ENCODE data around the gene KBTBD4.
A peak's percentile ranks its signal among the peaks of the same experiment; 100 is the strongest.

The KBTBD4 gene

DNA sequence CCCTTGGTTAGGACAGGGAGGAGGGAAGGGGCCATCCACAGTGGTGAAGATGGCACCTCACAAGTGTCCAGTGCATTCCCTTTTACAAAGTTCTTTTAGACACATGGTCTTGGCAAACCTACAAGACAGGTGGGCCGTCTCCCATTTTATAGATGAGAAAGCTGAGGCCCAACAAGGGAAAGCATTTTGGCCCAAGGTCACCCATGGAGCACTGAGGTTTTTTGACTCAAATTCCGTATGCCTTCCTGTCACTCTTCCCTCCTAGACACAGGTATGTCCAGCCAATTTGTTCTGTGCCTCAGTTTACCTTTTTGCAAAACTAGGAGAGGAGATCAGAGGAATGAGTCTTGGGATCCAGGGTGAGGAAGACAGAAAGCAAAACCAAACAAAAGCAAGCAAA is 14.2 kb upstream of the KBTBD4 start:
- Histone ChIP-seq H3K4me2 (peak overlapping the region; percentile 82), H3K4me3 (no peak overlapping the region; the same call in 1 of the 2 replicates), H3K36me3 (peaks cover 15% of the 10 kb centered on the region; the same call in 1 of the 2 replicates), H3K9ac (no peak overlapping the region), H3K4me1 (peaks cover 49% of the 10 kb centered on the region), H3K9me3 (no peaks in the 10 kb centered on the region), H4K20me1 (0 out of 2 replicates have a peak, but pooled peaks cover 4% of the 10 kb centered on the region), H3K27ac (no peak overlapping the region), H3K27me3 (peaks cover 46% of the 10 kb centered on the region)
- no peak for TF ChIP-seq Cebpa-rat (IDR thresholded peaks at IDR 0.05)

DNA sequence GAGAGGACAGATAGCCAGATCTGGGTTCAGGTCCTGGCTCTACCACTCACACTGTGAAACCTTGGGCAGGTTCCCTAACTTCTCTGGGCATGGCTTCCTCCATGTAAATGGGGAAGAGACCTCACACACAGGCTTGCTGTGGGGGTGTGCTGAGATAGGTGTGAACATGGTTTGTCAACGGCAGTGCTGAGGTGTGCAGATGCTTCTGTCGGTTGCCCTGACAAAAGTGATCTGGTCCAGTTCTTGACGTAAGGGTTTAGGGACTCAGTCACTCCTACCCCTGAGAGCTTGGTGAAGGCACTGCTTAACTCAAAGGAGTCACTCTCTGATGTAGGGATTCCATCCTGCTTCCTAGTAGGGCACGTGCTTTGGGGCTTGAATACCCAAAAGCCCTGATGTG is 13.5 kb upstream of the KBTBD4 start:
- Histone ChIP-seq H3K9me3 (no peaks in the 10 kb centered on the region), H3K4me2 (peak overlapping the region; percentile 82), H3K4me3 (peak overlapping the region; percentile 7), H3K9ac (no peak overlapping the region), H3K36me3 (peaks cover 15% of the 10 kb centered on the region; the same call in 1 of the 2 replicates), H3K4me1 (peaks cover 56% of the 10 kb centered on the region), H3K27ac (peak overlapping the region; percentile 57; the same call in 1 of the 2 replicates), H3K27me3 (peaks cover 46% of the 10 kb centered on the region), H4K20me1 (0 out of 2 replicates have a peak, but pooled peaks cover 4% of the 10 kb centered on the region)
- TF ChIP-seq Cebpa-rat (IDR thresholded peaks at IDR 0.05), result no peak

GRCh38 chr11:47591764-47592163 is 13.0 kb upstream of the KBTBD4 start:
- peak overlapping the region; percentile 82 for H3K4me2 ChIP-seq

GRCh38 chr11:47589977-47590861 is 11.4 kb upstream of the KBTBD4 start:
- TF ChIP-seq Cebpa-rat (IDR thresholded peaks at IDR 0.05), result no peak
- H3K36me3 ChIP-seq, result peaks cover 31% of the 10 kb centered on the region
- H4K20me1 ChIP-seq, result 0 out of 2 replicates have a peak, but pooled peaks cover 2% of the 10 kb centered on the region
- peaks cover 56% of the 10 kb centered on the region for H3K4me1 ChIP-seq
- H3K4me2 ChIP-seq, result peak overlapping the region; percentile 82
- H3K27ac ChIP-seq, result peak overlapping the region; percentile 57; the same call in 1 of the 2 replicates
- H3K27me3 ChIP-seq, result peaks cover 36% of the 10 kb centered on the region
- H3K9me3 ChIP-seq, result no peaks in the 10 kb centered on the region
- H3K9ac ChIP-seq, result no peak overlapping the region
- no peak overlapping the region for H3K4me3 ChIP-seq

More at GRCh38 chr11:47591764-47592163, 13.0 kb upstream of the KBTBD4 start:
- peaks cover 16% of the 10 kb centered on the region; the same call in 1 of the 2 replicates for H3K36me3 ChIP-seq
- H3K4me3 ChIP-seq, result peak overlapping the region; percentile 7
- 0 out of 2 replicates have a peak, but pooled peaks cover 4% of the 10 kb centered on the region for H4K20me1 ChIP-seq
- H3K27me3 ChIP-seq, result peaks cover 46% of the 10 kb centered on the region
- peak overlapping the region; percentile 30; the same call in 1 of the 2 replicates for H3K9ac ChIP-seq
- TF ChIP-seq Cebpa-rat (IDR thresholded peaks at IDR 0.05), result no peak
- peaks cover 56% of the 10 kb centered on the region for H3K4me1 ChIP-seq
- no peaks in the 10 kb centered on the region for H3K9me3 ChIP-seq
- peak overlapping the region; percentile 57 for H3K27ac ChIP-seq

DNA sequence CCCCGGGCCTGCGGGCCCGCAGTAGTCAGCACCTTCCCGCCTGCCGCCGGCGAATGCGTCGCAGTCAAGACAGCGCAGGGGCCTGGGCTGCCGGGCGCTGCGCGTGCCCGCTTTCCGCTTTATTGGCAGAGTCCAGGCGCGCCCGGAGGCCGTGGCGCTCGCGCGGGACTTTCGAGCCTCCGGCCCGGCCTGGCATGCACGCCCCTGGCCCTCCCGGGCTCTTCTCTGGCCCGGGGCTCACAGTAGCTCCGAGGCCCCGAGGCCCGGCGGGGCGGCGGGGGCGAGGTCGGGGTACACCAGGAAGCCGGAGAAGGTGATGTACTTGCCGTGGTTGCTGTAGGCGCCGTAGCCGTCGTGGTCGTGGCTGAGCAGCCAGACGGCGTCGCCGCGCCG is 10.8 kb upstream of the KBTBD4 start:
- Histone ChIP-seq H4K20me1 (no peaks in the 10 kb centered on the region), H3K4me3 (no peak overlapping the region), H3K9me3 (no peaks in the 10 kb centered on the region), H3K4me2 (no peak overlapping the region), H3K36me3 (peaks cover 37% of the 10 kb centered on the region), H3K4me1 (peaks cover 56% of the 10 kb centered on the region), H3K27ac (no peak overlapping the region), H3K9ac (no peak overlapping the region), H3K27me3 (peaks cover 29% of the 10 kb centered on the region)
- no peak for TF ChIP-seq Cebpa-rat (IDR thresholded peaks at IDR 0.05)

DNA sequence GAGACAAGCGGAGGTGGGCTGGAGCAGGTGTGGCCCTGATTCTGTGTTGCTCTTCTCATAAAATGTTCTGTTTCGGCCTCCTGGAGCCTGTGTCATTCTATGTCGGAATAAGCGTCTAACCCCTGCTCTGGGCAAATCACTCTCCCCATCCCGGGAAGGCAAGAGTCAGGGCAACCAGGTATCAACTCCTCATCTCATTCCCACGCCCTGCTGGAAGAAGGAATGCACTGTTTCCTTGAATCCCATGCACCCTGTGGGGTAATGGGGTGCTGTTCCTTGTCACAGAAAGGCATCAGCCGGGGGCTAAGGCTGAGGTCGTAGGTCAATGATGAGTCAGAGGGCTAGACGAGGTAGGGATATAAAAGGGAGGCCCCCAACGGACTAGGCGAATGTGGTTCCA is 10.3 kb upstream of the KBTBD4 start:
- no peaks in the 10 kb centered on the region for H3K9me3 ChIP-seq
- TF ChIP-seq Cebpa-rat (IDR thresholded peaks at IDR 0.05), result no peak
- H3K4me3 ChIP-seq, result no peak overlapping the region
- peaks cover 42% of the 10 kb centered on the region for H3K36me3 ChIP-seq
- H3K9ac ChIP-seq, result no peak overlapping the region
- H4K20me1 ChIP-seq, result no peaks in the 10 kb centered on the region
- peaks cover 25% of the 10 kb centered on the region for H3K27me3 ChIP-seq
- no peak overlapping the region for H3K4me2 ChIP-seq
- no peak overlapping the region for H3K27ac ChIP-seq
- H3K4me1 ChIP-seq, result peaks cover 56% of the 10 kb centered on the region

DNA sequence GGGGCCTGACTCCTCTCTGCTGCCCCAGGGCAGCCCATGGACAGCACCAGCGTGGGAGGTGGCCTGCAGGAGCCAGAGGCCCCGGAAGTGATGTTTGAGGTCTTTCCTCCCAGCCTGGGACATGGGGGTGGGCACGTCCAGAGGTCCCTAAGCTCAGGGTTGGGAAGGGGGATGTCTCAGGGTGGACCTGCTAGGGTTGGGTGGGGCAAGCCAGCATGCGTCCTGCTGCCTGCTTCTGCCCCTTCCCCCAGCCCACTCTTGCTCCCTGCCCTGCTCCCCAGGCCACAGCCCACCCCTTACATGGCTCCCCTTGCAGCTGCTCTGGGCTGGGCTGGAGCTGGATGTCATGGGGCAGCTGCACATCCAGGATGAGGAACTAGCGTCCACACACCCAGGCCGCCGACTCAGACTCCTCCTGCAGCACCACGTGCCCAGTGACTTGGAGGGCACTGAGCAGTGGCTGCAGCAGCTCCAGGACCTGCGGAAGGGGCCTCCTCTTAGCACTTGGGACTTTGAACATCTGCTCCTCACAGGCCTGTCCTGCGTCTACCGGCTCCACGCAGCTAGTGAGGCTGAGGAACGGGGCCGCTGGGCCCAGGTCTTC is 9.1 kb upstream of the KBTBD4 start:
- peak overlapping the region; percentile 36; the same call in 1 of the 2 replicates for H3K9ac ChIP-seq
- H3K27me3 ChIP-seq, result peaks cover 12% of the 10 kb centered on the region
- no peaks in the 10 kb centered on the region for H4K20me1 ChIP-seq
- peak overlapping the region; percentile 25; the same call in 1 of the 2 replicates for H3K4me2 ChIP-seq
- no peak overlapping the region for H3K4me3 ChIP-seq
- no peak for TF ChIP-seq Cebpa-rat (IDR thresholded peaks at IDR 0.05)
- no peaks in the 10 kb centered on the region for H3K9me3 ChIP-seq
- H3K36me3 ChIP-seq, result peaks cover 55% of the 10 kb centered on the region
- peaks cover 43% of the 10 kb centered on the region for H3K4me1 ChIP-seq
- H3K27ac ChIP-seq, result peak overlapping the region; percentile 44

DNA sequence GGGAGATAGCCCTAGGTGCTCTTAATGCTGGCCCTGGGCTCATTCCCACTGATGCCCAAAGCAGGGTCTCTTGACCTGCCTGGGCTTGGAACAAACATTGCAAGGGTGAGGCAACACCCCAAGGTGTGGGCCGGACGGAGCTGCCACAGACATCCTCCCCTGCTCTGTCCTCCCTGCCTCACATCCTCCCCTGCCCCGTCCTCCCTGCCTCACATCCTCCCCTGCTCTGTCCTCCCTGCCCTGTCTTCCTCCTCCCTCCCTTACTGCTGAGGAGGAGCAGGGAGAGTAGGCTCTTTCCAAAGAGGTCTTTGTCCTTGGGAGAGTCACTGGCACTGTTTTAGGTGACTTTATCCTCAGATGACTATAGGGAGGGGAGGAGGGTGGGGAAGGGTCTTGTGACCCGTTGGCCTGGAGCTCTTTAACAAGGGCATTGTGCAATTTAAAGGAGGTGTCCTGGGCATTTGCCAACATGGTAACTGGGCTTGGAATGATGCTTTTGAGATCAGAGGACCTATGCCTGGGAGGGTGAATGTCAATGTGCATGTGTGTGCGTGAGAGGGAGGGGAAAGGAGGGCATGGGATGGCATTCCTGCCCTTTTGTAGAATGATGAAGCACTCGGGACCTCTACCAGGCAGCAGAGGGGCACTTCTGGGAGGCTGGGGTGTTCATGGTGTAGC is 8.4 kb upstream of the KBTBD4 start:
- Histone ChIP-seq H3K27ac (peak overlapping the region; percentile 44; the same call in 1 of the 2 replicates), H3K36me3 (peaks cover 61% of the 10 kb centered on the region), H3K27me3 (peaks cover 5% of the 10 kb centered on the region), H3K4me3 (no peak overlapping the region), H4K20me1 (no peaks in the 10 kb centered on the region), H3K9me3 (no peaks in the 10 kb centered on the region), H3K4me1 (peaks cover 36% of the 10 kb centered on the region), H3K9ac (no peak overlapping the region), H3K4me2 (peak overlapping the region; percentile 25; the same call in 1 of the 2 replicates)
- no peak for TF ChIP-seq Cebpa-rat (IDR thresholded peaks at IDR 0.05)

- Histone ChIP-seq H4K20me1 (no peaks in the 10 kb centered on the region), H3K4me2 (peak within 1 kb of the TSS; percentile 25; the same call in 1 of the 2 replicates), H3K27me3 (no peaks in the 10 kb centered on the region), H3K4me1 (peaks cover 27% of the 10 kb centered on the region), H3K4me3 (no peak within 1 kb of the TSS), H3K27ac (peak within 1 kb of the TSS; percentile 44), H3K9ac (no peak within 1 kb of the TSS), H3K9me3 (no peaks in the 10 kb centered on the region), H3K36me3 (peaks cover 70% of the 10 kb centered on the region)
- TF ChIP-seq Cebpa-rat (IDR thresholded peaks at IDR 0.05), result no peak
These were observed 7.5 kb upstream of the KBTBD4 start, which contains the start of gene FAM180B for GRCh38 chr11:47586098-47586855. FAM180B (plus strand) TSS chr11:47586678; CDS start chr11:47586769, 91 bp downstream.
